Peyer's patch (tissue), 4 donors: ENCODE measurements around the gene SRC.

Experiments used
- CTCF ChIP-seq, 6 experiments: fragments of 450-650 bp in 4 of 6; fragments of 200-600 bp in 2 of 6; sonication (generic) in 1 of 6; IDR thresholded peaks; one replicate each; pipeline ENCODE4 v1.5.1; 2017 to 2019; ENCODE audit warnings: antibody characterized with exemption in 6 of 6, mild to moderate bottlenecking in 3 of 6, moderate library complexity in 1 of 6
- POLR2A ChIP-seq, 2 donors: fragments of 450-650 bp; IDR thresholded peaks; one replicate each; pipeline ENCODE4 v1.5.1; 2017; ENCODE audit warnings: antibody characterized with exemption in 2 of 2, mild to moderate bottlenecking in 2 of 2, moderate library complexity in 2 of 2

- TF ChIP-seq CTCF (IDR thresholded peaks at IDR 0.05) (no peak), POLR2A (IDR thresholded peaks at IDR 0.05) (no peak)
These were observed 7.4 kb downstream of the SRC start for GRCh38 chr20:37353285-37353849.
